PC-9 (cell line): ENCODE data around the gene TBC1D3B. TPM values are rescaled to one million over a fixed set of nuclear protein-coding genes. Genes with fewer than 3 reads are reported as not detected.

Experiments
- BruUV-seq: library from RNA; stranded (reverse); fragments of 400-500 nt; replicated peaks from 2 replicates; lab custom pipeline; 2021; lab: Mats Ljungman, UMichigan
- CTCF ChIA-PET: fragments of 300-600 bp; sonication (Branson Sonifier 250); formaldehyde crosslinking; loops from one replicate; lab custom pipeline; 2022; ENCODE audit warnings: antibody characterized with exemption; lab: Charles Lee
- POLR2A ChIA-PET: fragments of 300-600 bp; sonication (Branson Sonifier 250); formaldehyde crosslinking; loops from one replicate; lab custom pipeline; 2022; ENCODE audit warnings: antibody characterized with exemption; ENCODE audit not compliant: unreplicated experiment; lab: Charles Lee
- DNase-seq, 2 experiments: peaks; one replicate each; pipeline versions ENCODE4 v3.0.0 to v3.0.0-alpha.2; 2015 to 2022; ENCODE audit warnings: mixed read lengths in 1 of 2
- H2AFZ ChIP-seq: fragments of 200-600 bp; sonication (generic); 2 replicates; pipeline ENCODE4 v1.8.1; 2017; ENCODE audit warnings: antibody characterized with exemption
- H3F3A ChIP-seq: fragments of 200-600 bp; sonication (generic); 2 replicates; pipeline ENCODE4 v1.8.1; 2017; ENCODE audit warnings: antibody characterized with exemption, mild to moderate bottlenecking, low read depth; ENCODE audit not compliant: insufficient read depth
- H3K27ac ChIP-seq: fragments of 200-600 bp; sonication (generic); 2 replicates; pipeline ENCODE4 v1.6.1; 2016; ENCODE audit warnings: mixed run types
- H3K27me3 ChIP-seq: fragments of 200-600 bp; sonication (generic); 2 replicates; pipeline ENCODE4 v1.6.1; 2016; ENCODE audit warnings: low read depth, mixed run types; ENCODE audit not compliant: insufficient read depth
- H3K36me3 ChIP-seq: fragments of 200-600 bp; sonication (generic); 2 replicates; pipeline ENCODE4 v1.6.1; 2016; ENCODE audit warnings: low read depth, mixed run types
- H3K4me1 ChIP-seq: fragments of 200-600 bp; sonication (generic); replicated peaks from 2 replicates; pipeline ENCODE4 v1.6.1; 2016; ENCODE audit warnings: mixed run types; ENCODE audit not compliant: insufficient read depth
- H3K4me2 ChIP-seq: fragments of 200-600 bp; sonication (generic); 2 replicates; pipeline ENCODE4 v1.6.1; 2017; ENCODE audit warnings: mixed run types
- H3K4me3 ChIP-seq: fragments of 200-600 bp; sonication (generic); 2 replicates; pipeline ENCODE4 v1.6.1; 2016; ENCODE audit warnings: mixed run types
- H3K79me2 ChIP-seq: fragments of 200-600 bp; sonication (generic); 2 replicates; pipeline ENCODE4 v1.6.1; 2017; ENCODE audit warnings: low read depth, mixed run types
- H3K9me2 ChIP-seq: fragments of 200-600 bp; sonication (generic); 2 replicates; pipeline ENCODE4 v1.8.1; 2017; ENCODE audit warnings: mild to moderate bottlenecking; ENCODE audit not compliant: insufficient read depth
- H3K9me3 ChIP-seq: fragments of 200-600 bp; sonication (generic); 2 replicates; pipeline ENCODE4 v1.8.1; 2016; ENCODE audit warnings: low read depth; ENCODE audit not compliant: insufficient read depth
- H4K20me1 ChIP-seq: fragments of 200-600 bp; sonication (generic); 2 replicates; pipeline ENCODE4 v1.8.1; 2017; ENCODE audit not compliant: insufficient read depth
- EZH2 ChIP-seq: fragments of 200-600 bp; sonication (generic); IDR thresholded peaks from 2 replicates; pipeline ENCODE4 v1.8.0; 2017; ENCODE audit warnings: antibody characterized with exemption, low read depth
- intact Hi-C: fragments of 100-400 bp; cut with micrococcal nuclease; formaldehyde crosslinking; loops from one replicate; pipeline ENCODE4 v1.10.0; 2022; ENCODE audit not compliant: unreplicated experiment
- total RNA-seq: library from RNA; stranded (reverse); gene quantifications from 2 replicates; pipeline ENCODE4 v1.2.3, GENCODE V29; 2021
- TF ChIP-seq, protein P1 (sequence below): fragments of 200-600 bp; sonication (generic); conservative IDR thresholded peaks from 2 replicates; pipeline ENCODE4 v1.6.1; 2017; ENCODE audit warnings: mixed run types, antibody characterized with exemption, mild to moderate bottlenecking, moderate library complexity

The TBC1D3B gene
- total RNA-seq, 1 experiment from 2014 or later, result 13.8 TPM

- H2AFZ ChIP-seq, result no peak overlapping the region
- TF ChIP-seq, protein P1, sequence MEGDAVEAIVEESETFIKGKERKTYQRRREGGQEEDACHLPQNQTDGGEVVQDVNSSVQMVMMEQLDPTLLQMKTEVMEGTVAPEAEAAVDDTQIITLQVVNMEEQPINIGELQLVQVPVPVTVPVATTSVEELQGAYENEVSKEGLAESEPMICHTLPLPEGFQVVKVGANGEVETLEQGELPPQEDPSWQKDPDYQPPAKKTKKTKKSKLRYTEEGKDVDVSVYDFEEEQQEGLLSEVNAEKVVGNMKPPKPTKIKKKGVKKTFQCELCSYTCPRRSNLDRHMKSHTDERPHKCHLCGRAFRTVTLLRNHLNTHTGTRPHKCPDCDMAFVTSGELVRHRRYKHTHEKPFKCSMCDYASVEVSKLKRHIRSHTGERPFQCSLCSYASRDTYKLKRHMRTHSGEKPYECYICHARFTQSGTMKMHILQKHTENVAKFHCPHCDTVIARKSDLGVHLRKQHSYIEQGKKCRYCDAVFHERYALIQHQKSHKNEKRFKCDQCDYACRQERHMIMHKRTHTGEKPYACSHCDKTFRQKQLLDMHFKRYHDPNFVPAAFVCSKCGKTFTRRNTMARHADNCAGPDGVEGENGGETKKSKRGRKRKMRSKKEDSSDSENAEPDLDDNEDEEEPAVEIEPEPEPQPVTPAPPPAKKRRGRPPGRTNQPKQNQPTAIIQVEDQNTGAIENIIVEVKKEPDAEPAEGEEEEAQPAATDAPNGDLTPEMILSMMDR, result peak; percentile 28; the same call in 1 of the 2 replicates
- TF ChIP-seq EZH2, result no peak
- intact Hi-C loops, result loop anchor here (1.0 to 5.0 kb wide), 2 partner anchors 180 to 402 kb away; no protein-coding TSS in a partner anchor
- H3K36me3 ChIP-seq, result no peaks in the 10 kb centered on the region
- H3K4me3 ChIP-seq, result no peak overlapping the region
- no peak overlapping the region for H3K27ac ChIP-seq
- no peak for DNase-seq
- H3K9me3 ChIP-seq, result no peaks in the 10 kb centered on the region
- no peak overlapping the region for H3K4me2 ChIP-seq
- H3K9me2 ChIP-seq, result no peaks in the 10 kb centered on the region
- H3K79me2 ChIP-seq, result no peaks in the 10 kb centered on the region
- no peaks in the 10 kb centered on the region for H3K4me1 ChIP-seq
- H3K27me3 ChIP-seq, result peaks cover 45% of the 10 kb centered on the region
- BruUV-seq, result no TSS peak
- ChIA-PET CTCF (interaction anchor here (0.8 kb wide), 1 partner anchor 180 kb away, joined by 3 read pairs; no protein-coding TSS in a partner anchor), POLR2A (interaction anchor here (0.6 to 0.8 kb wide), 3 partner anchors 9 to 341 kb away, joined by 3 to 26 read pairs (median 3); no protein-coding TSS in a partner anchor)
- no peaks in the 10 kb centered on the region for H3F3A ChIP-seq
- no peaks in the 10 kb centered on the region for H4K20me1 ChIP-seq
Measured at GRCh38 chr17:36149296-36149820, 27.1 kb downstream of the TBC1D3B start.

GRCh38 chr17:36148559-36149295 lies 27.7 kb downstream of the TBC1D3B start:
- H3K36me3 ChIP-seq, result no peaks in the 10 kb centered on the region
- peak in 1 of 2 experiments; percentile 41 for DNase-seq
- peaks cover 45% of the 10 kb centered on the region for H3K27me3 ChIP-seq
- no peaks in the 10 kb centered on the region for H3K79me2 ChIP-seq
- H3F3A ChIP-seq, result no peaks in the 10 kb centered on the region
- no peaks in the 10 kb centered on the region for H3K9me2 ChIP-seq
- no peak overlapping the region for H3K4me2 ChIP-seq
- H4K20me1 ChIP-seq, result no peaks in the 10 kb centered on the region
- no peak overlapping the region for H3K4me3 ChIP-seq
- H3K27ac ChIP-seq, result no peak overlapping the region
- no peaks in the 10 kb centered on the region for H3K4me1 ChIP-seq
- BruUV-seq, result no TSS peak
- no peaks in the 10 kb centered on the region for H3K9me3 ChIP-seq
- intact Hi-C loops, result loop anchor here (1.0 to 5.0 kb wide), 2 partner anchors 179 to 401 kb away; no protein-coding TSS in a partner anchor
- H2AFZ ChIP-seq, result no peak overlapping the region
- no peak for TF ChIP-seq EZH2
- TF ChIP-seq, protein P1, result peak; percentile 95
- POLR2A ChIA-PET, result interaction anchor here (0.7 to 0.8 kb wide), 2 partner anchors 9 to 291 kb away, joined by 3 to 26 read pairs; no protein-coding TSS in a partner anchor
- CTCF ChIA-PET, result interaction anchor here (0.6 to 0.7 kb wide), 2 partner anchors 536 to 838 kb away, joined by 3 to 8 read pairs; no protein-coding TSS in a partner anchor

GRCh38 chr17:36147601-36148000 lies 28.8 kb downstream of the TBC1D3B start:
- H4K20me1 ChIP-seq, result no peaks in the 10 kb centered on the region

More at GRCh38 chr17:36147601-36148000, 28.8 kb downstream of the TBC1D3B start:
- H3K4me1 ChIP-seq, result no peaks in the 10 kb centered on the region
- H3K9me3 ChIP-seq, result no peaks in the 10 kb centered on the region
- H2AFZ ChIP-seq, result no peak overlapping the region
- ChIA-PET POLR2A (no interaction called here), CTCF (interaction anchor here (0.6 kb wide), 1 partner anchor 198 kb away, joined by 4 read pairs; no protein-coding TSS in a partner anchor)
- no peak overlapping the region for H3K4me3 ChIP-seq
- no peak overlapping the region for H3K4me2 ChIP-seq
- intact Hi-C loops, result loop anchor here (5.0 kb wide), 1 partner anchor 400 kb away; no protein-coding TSS in a partner anchor
- H3F3A ChIP-seq, result no peaks in the 10 kb centered on the region
- no peaks in the 10 kb centered on the region for H3K36me3 ChIP-seq
- no peaks in the 10 kb centered on the region for H3K9me2 ChIP-seq
- no peaks in the 10 kb centered on the region for H3K79me2 ChIP-seq
- TF ChIP-seq EZH2, result no peak
- TF ChIP-seq, protein P1, result no peak
- DNase-seq, result no peak
- H3K27ac ChIP-seq, result no peak overlapping the region
- H3K27me3 ChIP-seq, result peaks cover 47% of the 10 kb centered on the region
- no TSS peak for BruUV-seq
